GM12892 (cell line): ENCODE data around the gene CYS1.

Source experiments
- POLR2AphosphoS5 ChIP-seq: IDR thresholded peaks from 2 replicates; pipeline ENCODE4 v1.6.1; 2011; ENCODE audit warnings: low read depth, low read length, control low read depth
- TAF1 ChIP-seq: IDR thresholded peaks from 2 replicates; pipeline ENCODE4 v1.6.1; 2011; ENCODE audit warnings: low read depth, mild to moderate bottlenecking, control low read depth, low read length, borderline replicate concordance

- no peak for TF ChIP-seq POLR2AphosphoS5
- no peak for TF ChIP-seq TAF1
Observed at GRCh38 chr2:10109311-10109710, 29.1 kb upstream of the CYS1 start.
